CD1c-positive myeloid dendritic cell (primary cell): Measurements from ENCODE around the gene MIPOL1.
"Not testable (repeated sequence)": the region's sequence is repeated elsewhere in the genome, so short reads cannot be mapped to it uniquely, and the experiment has no call there.

Experiments used
- DNase-seq: peaks from one replicate; pipeline ENCODE4 v3.0.0-alpha.2; 2016; ENCODE audit errors: extremely low spot score

The MIPOL1 gene

GRCh38 chr14:37285220-37285619 is 87.5 kb downstream of the MIPOL1 start:
- DNase-seq = no peak

- DNase-seq = no peak
Measured at GRCh38 chr14:37289688-37290087, 92.0 kb downstream of the MIPOL1 start.

GRCh38 chr14:37295262-37295661 is 97.5 kb downstream of the MIPOL1 start:
- not testable (repeated sequence) for DNase-seq

- DNase-seq = no peak
Measured at GRCh38 chr14:37311252-37311651, 113.5 kb downstream of the MIPOL1 start.

GRCh38 chr14:37318938-37319337 is 121.2 kb downstream of the MIPOL1 start:
- DNase-seq = no peak

GRCh38 chr14:37320106-37320505 is 122.4 kb downstream of the MIPOL1 start:
- DNase-seq = no peak

- no peak for DNase-seq
Measured at GRCh38 chr14:37325332-37325731, 127.6 kb downstream of the MIPOL1 start.

- DNase-seq = no peak
Measured at GRCh38 chr14:37326434-37326833, 128.7 kb downstream of the MIPOL1 start.

GRCh38 chr14:37327933-37328332 is 130.2 kb downstream of the MIPOL1 start:
- not testable (repeated sequence) for DNase-seq

- no peak for DNase-seq
Measured at GRCh38 chr14:37328673-37329072, 130.9 kb downstream of the MIPOL1 start.

- no peak for DNase-seq
Measured at GRCh38 chr14:37329189-37330001, 131.7 kb downstream of the MIPOL1 start.

GRCh38 chr14:37330910-37331309 is 133.2 kb downstream of the MIPOL1 start:
- no peak for DNase-seq

GRCh38 chr14:37340353-37340752 is 142.6 kb downstream of the MIPOL1 start:
- DNase-seq = no peak

- DNase-seq = no peak
Measured at GRCh38 chr14:37343307-37344094, 145.8 kb downstream of the MIPOL1 start.

GRCh38 chr14:37363661-37364060 is 165.9 kb downstream of the MIPOL1 start:
- DNase-seq = no peak

GRCh38 chr14:37369425-37369824 is 171.7 kb downstream of the MIPOL1 start:
- DNase-seq = no peak

GRCh38 chr14:37375566-37375965 is 177.8 kb downstream of the MIPOL1 start:
- no peak for DNase-seq

GRCh38 chr14:37376944-37377609 is 179.3 kb downstream of the MIPOL1 start:
- DNase-seq = no peak

GRCh38 chr14:37384870-37385596 is 187.3 kb downstream of the MIPOL1 start:
- DNase-seq = no peak

- DNase-seq = not testable (repeated sequence)
Measured at GRCh38 chr14:37397157-37397940, 199.6 kb downstream of the MIPOL1 start.

GRCh38 chr14:37397941-37398215 is 200.1 kb downstream of the MIPOL1 start:
- DNase-seq = no peak
